IPS-20b (cell line): ENCODE measurements around the gene APOBEC4.
A peak's percentile ranks its signal among the peaks of the same experiment; 100 is the strongest.

Experiments
- H3K27ac ChIP-seq: one replicate; pipeline ENCODE4 v1.5.1; 2013; ENCODE audit warnings: low read length
- H3K27me3 ChIP-seq: 2 replicates; pipeline ENCODE4 v1.6.1; 2013; ENCODE audit warnings: mild to moderate bottlenecking, low read length, inconsistent platforms; ENCODE audit not compliant: insufficient read depth
- H3K36me3 ChIP-seq: 2 replicates; pipeline ENCODE4 v1.6.1; 2013; ENCODE audit warnings: low read depth, mild to moderate bottlenecking, inconsistent platforms, low read length, moderate library complexity; ENCODE audit not compliant: insufficient read depth
- H3K4me1 ChIP-seq: 2 replicates; pipeline ENCODE4 v1.6.1; 2013; ENCODE audit warnings: mild to moderate bottlenecking, control low read depth, inconsistent platforms, low read length, moderate library complexity; ENCODE audit not compliant: insufficient read depth
- H3K4me3 ChIP-seq: 2 replicates; pipeline ENCODE4 v1.5.1; 2013; ENCODE audit warnings: mild to moderate bottlenecking, low read length, inconsistent platforms
- H3K9ac ChIP-seq: 2 replicates; pipeline ENCODE4 v1.6.1; 2013; ENCODE audit warnings: low read depth, mild to moderate bottlenecking, inconsistent platforms, low read length, moderate library complexity
- H3K9me3 ChIP-seq: 2 replicates; pipeline ENCODE4 v1.6.1; 2013; ENCODE audit warnings: mild to moderate bottlenecking, low read depth, low read length, inconsistent platforms; ENCODE audit not compliant: insufficient read depth

APOBEC4 gene

GRCh38 chr1:183640193-183640592 lies 12.9 kb downstream of the APOBEC4 start:
- Histone ChIP-seq H3K27me3 (peaks cover 19% of the 10 kb centered on the region), H3K9ac (no peak overlapping the region), H3K36me3 (no peaks in the 10 kb centered on the region), H3K9me3 (no peaks in the 10 kb centered on the region), H3K4me1 (no peaks in the 10 kb centered on the region), H3K27ac (no peak overlapping the region), H3K4me3 (no peak overlapping the region)

GRCh38 chr1:183638649-183639387 lies 14.3 kb downstream of the APOBEC4 start:
- Histone ChIP-seq H3K9ac (no peak overlapping the region), H3K4me1 (peaks cover 4% of the 10 kb centered on the region; the same call in 1 of the 2 replicates), H3K9me3 (no peaks in the 10 kb centered on the region), H3K36me3 (no peaks in the 10 kb centered on the region), H3K27me3 (peaks cover 19% of the 10 kb centered on the region), H3K4me3 (no peak overlapping the region), H3K27ac (no peak overlapping the region)

GRCh38 chr1:183636783-183637182 lies 16.3 kb downstream of the APOBEC4 start:
- Histone ChIP-seq H3K4me3 (peak overlapping the region; percentile 90; the same call in 1 of the 2 replicates), H3K36me3 (0 out of 2 replicates have a peak, but pooled peaks cover 3% of the 10 kb centered on the region), H3K9ac (no peak overlapping the region), H3K27me3 (peaks cover 19% of the 10 kb centered on the region), H3K4me1 (peaks cover 22% of the 10 kb centered on the region; the same call in 1 of the 2 replicates), H3K27ac (no peak overlapping the region), H3K9me3 (no peaks in the 10 kb centered on the region)

DNA sequence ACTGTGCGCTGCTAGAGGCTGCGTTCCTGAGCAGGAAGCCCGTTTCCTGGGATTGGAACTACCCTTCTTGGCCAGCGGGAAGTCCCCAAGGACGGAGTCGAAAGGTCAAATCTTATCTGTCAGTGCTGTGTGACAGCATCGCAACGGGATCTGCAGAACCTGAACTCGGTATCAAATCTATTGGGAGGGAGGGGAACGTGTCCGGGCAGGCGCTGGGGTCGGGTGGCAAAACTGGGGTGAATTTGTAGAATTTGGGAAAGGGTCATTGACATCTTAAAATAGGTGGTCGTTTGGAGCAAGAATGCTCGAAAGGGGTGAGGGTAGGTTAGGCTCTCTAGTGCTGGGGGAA lies 16.8 kb downstream of the APOBEC4 start:
- peaks cover 19% of the 10 kb centered on the region for H3K27me3 ChIP-seq
- 0 out of 2 replicates have a peak, but pooled peaks cover 3% of the 10 kb centered on the region for H3K36me3 ChIP-seq
- H3K9me3 ChIP-seq = no peaks in the 10 kb centered on the region
- no peak overlapping the region for H3K27ac ChIP-seq
- H3K9ac ChIP-seq = no peak overlapping the region
- H3K4me3 ChIP-seq = peak overlapping the region; percentile 90
- peaks cover 23% of the 10 kb centered on the region; the same call in 1 of the 2 replicates for H3K4me1 ChIP-seq

DNA sequence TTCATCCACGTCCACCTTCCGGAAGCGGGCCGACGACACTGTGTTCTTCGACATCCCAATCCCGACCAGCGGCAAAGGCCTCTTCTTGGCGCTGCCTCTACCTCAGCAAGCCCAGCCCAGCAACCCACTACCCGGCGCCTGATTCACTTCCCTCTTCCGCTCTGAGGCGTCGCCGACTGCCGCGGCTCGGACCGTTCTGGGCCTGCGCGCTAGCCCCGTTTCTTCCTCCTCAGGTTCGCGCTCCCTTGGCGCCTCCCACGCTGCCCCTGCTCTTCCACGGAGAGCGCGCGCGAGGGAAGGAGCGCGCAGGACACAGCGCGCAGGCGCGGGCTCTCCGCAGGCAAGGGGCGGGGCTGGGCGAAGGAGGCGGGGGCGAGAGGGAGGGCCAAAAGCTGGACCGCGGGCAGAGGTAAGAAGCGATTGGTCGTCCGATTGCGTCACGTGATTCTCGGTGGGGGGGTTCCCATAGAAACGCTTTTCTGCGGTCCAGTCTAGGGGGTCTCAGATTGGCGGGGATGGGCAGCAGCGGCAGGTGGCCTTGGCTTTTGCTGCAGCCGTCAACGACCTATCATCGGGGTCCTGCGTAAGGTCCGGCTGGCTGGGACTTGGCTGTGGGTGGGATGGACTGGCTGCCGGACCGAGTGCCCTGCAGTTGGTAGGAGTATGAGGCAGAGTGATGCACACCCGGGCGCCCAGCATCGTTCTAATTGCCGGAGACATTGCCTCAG lies 17.3 kb downstream of the APOBEC4 start, which contains the start of gene ARPC5:
TSS of gene ARPC5 (minus strand) at position 178 of the 728 bp plus-strand sequence. CDS start at position 54, 124 bp downstream.
- Histone ChIP-seq H3K27me3 (peaks cover 19% of the 10 kb centered on the region), H3K36me3 (peaks cover 4% of the 10 kb centered on the region), H3K9ac (peak within 1 kb of the TSS; percentile 84; the same call in 1 of the 2 replicates), H3K4me3 (peak within 1 kb of the TSS; percentile 90), H3K9me3 (no peaks in the 10 kb centered on the region), H3K27ac (peak within 1 kb of the TSS; percentile 10), H3K4me1 (peaks cover 23% of the 10 kb centered on the region; the same call in 1 of the 2 replicates)

- peak overlapping the region; percentile 10 for H3K27ac ChIP-seq
- peaks cover 11% of the 10 kb centered on the region for H3K36me3 ChIP-seq
- peaks cover 19% of the 10 kb centered on the region for H3K27me3 ChIP-seq
- peaks cover 23% of the 10 kb centered on the region; the same call in 1 of the 2 replicates for H3K4me1 ChIP-seq
- H3K9me3 ChIP-seq = no peaks in the 10 kb centered on the region
- H3K9ac ChIP-seq = peak overlapping the region; percentile 84; the same call in 1 of the 2 replicates
- peak overlapping the region; percentile 90 for H3K4me3 ChIP-seq
Observed at GRCh38 chr1:183635099-183635605, 18.0 kb downstream of the APOBEC4 start.

GRCh38 chr1:183634429-183635065 lies 18.6 kb downstream of the APOBEC4 start:
- Histone ChIP-seq H3K27ac (peak overlapping the region; percentile 19), H3K4me3 (peak overlapping the region; percentile 90), H3K4me1 (peaks cover 23% of the 10 kb centered on the region; the same call in 1 of the 2 replicates), H3K36me3 (peaks cover 17% of the 10 kb centered on the region), H3K9me3 (no peaks in the 10 kb centered on the region), H3K9ac (peak overlapping the region; percentile 84; the same call in 1 of the 2 replicates), H3K27me3 (peaks cover 19% of the 10 kb centered on the region)

- Histone ChIP-seq H3K36me3 (peaks cover 24% of the 10 kb centered on the region), H3K9ac (peak overlapping the region; percentile 84; the same call in 1 of the 2 replicates), H3K4me3 (peak overlapping the region; percentile 90), H3K27me3 (peaks cover 19% of the 10 kb centered on the region), H3K4me1 (peaks cover 23% of the 10 kb centered on the region; the same call in 1 of the 2 replicates), H3K27ac (peak overlapping the region; percentile 44), H3K9me3 (no peaks in the 10 kb centered on the region)
Observed at GRCh38 chr1:183633676-183634343, 19.3 kb downstream of the APOBEC4 start.

DNA sequence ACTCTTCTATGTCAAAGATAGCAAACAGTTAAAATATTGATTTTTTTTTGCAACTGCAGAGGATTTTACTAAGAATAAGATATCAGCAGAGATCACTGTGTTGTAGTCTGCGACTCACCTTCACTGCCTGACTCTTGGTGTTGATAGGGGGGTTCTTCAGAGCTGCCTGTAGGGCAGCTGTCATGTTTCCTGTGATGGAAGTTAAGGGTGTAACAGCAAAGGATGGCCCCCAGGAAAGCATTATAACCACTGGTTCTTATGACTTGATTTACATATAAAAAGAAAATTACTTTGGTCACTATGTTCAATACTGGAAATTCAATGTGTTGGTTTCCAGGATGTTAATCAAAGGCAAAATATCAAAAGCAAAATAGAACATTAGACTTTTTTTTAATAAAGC lies 20.2 kb downstream of the APOBEC4 start:
- peaks cover 32% of the 10 kb centered on the region for H3K36me3 ChIP-seq
- H3K9ac ChIP-seq = peak overlapping the region; percentile 84; the same call in 1 of the 2 replicates
- no peaks in the 10 kb centered on the region for H3K9me3 ChIP-seq
- H3K4me3 ChIP-seq = peak overlapping the region; percentile 90
- peaks cover 23% of the 10 kb centered on the region; the same call in 1 of the 2 replicates for H3K4me1 ChIP-seq
- peaks cover 19% of the 10 kb centered on the region for H3K27me3 ChIP-seq
- H3K27ac ChIP-seq = peak overlapping the region; percentile 44

GRCh38 chr1:183632114-183632513 lies 21.0 kb downstream of the APOBEC4 start:
- Histone ChIP-seq H3K27ac (no peak overlapping the region), H3K9ac (no peak overlapping the region; the same call in 1 of the 2 replicates), H3K4me3 (0 out of 2 replicates have a peak overlapping the region, but pooled peaks have one; percentile 90)

More at GRCh38 chr1:183632114-183632513, 21.0 kb downstream of the APOBEC4 start:
- Histone ChIP-seq H3K9me3 (no peaks in the 10 kb centered on the region), H3K27me3 (peaks cover 11% of the 10 kb centered on the region), H3K4me1 (peaks cover 23% of the 10 kb centered on the region; the same call in 1 of the 2 replicates), H3K36me3 (peaks cover 38% of the 10 kb centered on the region)
